NCI-H2029 treated with DMSO at 0.1 percent for 48 hours (cell line): ENCODE measurements around the gene HEATR5A.
"Not testable (repeated sequence)": the region's sequence is repeated elsewhere in the genome, so short reads cannot be mapped to it uniquely, and the experiment has no call there.

Source experiments
- DNase-seq: peaks from one replicate; lab custom pipeline; 2025; lab: John Stamatoyannopoulos, UW

Gene HEATR5A

GRCh38 chr14:31283578-31284252, 136.6 kb downstream of the HEATR5A start:
- DNase-seq = peak; percentile 93

DNA sequence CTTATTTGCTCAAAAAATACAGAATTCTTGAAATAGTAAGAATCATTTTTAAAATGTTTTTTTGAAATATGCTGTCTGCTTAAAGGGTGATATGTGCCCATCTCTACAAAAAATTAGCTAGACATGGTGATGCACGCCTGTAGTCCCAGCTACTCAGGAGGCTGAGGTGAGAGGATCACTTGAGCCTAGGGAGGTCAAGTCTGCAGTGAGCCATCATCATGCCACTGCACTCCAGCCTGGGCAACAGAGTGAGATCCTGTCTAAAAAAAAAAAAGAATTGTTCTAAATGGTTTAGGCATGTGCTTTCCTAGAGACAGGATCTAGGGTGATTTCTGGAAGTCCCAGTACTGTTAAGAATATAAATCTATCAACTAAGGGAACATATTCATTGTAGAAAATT, 137.2 kb downstream of the HEATR5A start:
- no peak for DNase-seq

GRCh38 chr14:31280871-31281220, 139.5 kb downstream of the HEATR5A start:
- no peak for DNase-seq

- DNase-seq = no peak
These were observed 140.0 kb downstream of the HEATR5A start for GRCh38 chr14:31280132-31280870.

DNA sequence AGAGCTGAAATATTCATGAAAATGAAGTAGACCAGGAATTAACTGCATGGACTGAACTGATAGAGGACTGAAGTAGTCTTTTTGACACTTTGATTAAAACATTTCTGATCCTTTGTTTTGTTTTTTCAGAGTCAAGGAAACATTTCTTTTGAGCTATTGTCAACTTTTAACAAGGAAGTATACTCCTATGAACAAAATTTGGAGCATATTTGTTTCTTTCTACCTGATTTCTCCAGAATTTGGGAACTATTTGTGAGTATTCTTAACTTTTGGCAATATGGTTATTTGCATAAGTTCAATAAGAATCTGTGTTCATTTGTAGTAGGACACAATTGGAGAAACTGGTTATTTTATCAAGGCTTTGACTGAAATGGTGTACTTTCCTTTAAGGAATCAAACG, 141.5 kb downstream of the HEATR5A start:
- DNase-seq = no peak

DNA sequence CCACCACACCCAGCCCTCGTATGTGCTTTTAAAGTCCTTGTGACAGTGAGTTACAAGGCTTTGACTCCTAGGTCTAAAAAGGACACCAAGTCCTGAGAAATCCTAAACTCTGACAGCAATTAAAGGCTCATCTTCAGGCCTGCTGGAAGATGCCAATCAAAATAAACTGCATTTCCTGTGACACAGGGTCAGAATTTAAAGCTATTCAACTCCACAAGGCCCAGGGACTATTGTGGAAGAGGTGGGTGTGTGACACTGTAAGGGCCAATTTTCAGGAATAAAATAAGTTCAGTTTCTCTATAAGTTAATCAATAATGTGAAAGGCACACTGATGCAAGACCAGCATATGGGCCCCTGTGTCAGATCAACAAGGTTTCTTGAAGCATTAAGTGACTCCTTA, 143.3 kb downstream of the HEATR5A start:
- no peak for DNase-seq

- DNase-seq = not testable (repeated sequence)
These were observed 143.9 kb downstream of the HEATR5A start for GRCh38 chr14:31276417-31276816.

DNA sequence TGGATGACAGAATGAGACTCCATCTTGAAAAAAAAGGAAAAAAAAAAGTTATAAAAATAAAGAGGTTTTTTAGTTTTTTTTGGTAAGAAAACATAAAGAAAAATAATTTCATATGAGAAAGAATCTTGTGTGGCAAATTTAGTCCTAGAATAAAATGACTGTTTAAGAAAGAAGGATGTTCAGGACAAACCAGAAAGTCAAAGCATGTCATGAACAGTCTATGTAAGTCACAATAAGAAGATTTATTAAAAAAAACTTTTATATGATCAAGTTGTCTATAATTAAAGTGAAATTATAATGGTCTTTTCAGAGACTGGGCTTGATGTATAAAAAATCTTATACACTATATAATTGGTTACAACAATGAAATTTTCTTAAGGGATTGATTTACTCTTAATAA, 144.6 kb downstream of the HEATR5A start:
- DNase-seq = no peak

- DNase-seq = no peak
These were observed 148.7 kb downstream of the HEATR5A start for GRCh38 chr14:31271648-31272047.

- DNase-seq = no peak
These were observed 150.1 kb downstream of the HEATR5A start for GRCh38 chr14:31270196-31270772.

GRCh38 chr14:31269634-31270195, 150.6 kb downstream of the HEATR5A start:
- DNase-seq = no peak

DNA sequence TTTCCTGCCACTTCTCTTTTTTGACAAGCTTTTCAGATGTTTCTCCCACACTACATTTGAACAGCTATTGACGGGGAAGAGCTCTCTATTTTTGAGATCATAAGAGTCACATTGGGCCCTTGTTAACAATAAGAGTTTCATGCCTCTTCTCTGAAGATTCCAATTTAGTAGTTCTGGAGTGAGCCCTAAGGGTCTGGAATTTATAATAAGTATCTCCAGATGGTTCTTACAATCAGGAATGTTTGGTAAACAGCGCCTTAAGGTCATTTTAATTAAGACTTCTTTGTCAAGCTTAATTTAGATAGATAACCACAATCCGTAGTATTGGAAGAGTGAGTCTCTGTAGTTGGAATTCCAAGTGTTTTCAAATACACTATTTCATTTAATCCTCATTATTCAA, 152.1 kb downstream of the HEATR5A start:
- DNase-seq = no peak

DNA sequence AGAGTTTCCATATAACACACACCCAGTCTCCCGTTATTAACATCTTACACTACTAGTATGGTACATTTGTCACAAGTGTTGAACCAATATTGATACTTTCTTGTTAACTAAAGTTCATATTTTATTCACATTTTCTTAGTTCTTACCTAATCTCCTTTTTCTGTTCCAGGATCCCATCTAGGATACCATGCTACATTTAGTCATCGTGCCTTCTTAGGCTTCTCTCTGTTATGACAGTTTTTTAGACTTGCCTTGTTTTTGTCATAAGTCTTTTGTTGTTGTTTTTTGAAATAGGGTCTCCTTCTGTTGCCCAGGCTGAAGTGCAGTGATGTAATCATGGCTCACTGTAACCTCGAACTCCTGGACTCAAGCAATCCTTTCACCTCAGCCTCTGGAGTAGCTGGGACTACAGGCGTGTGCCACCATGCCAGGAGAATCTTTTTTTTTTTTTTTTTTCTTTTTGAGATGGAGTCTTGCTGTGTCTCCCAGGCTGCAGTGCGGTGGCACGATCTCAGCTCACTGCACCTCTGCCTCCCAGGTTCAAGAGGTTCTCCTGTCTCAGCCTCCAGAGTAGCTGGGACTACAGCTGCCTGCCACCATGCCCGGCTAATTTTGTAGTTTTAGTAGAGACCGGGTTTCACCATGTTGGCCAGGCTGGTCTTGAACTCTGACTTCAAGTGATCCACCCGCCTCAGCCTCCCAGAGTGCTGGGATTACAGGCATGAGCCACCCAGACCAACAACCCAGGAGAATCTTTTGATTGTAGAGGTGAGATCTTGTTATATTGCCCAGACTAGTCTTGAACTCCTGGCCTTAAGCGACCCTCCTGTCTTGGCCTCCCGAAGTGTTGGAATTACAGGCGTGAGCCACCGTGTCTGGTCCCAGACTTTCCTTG, 153.7 kb downstream of the HEATR5A start:
- no peak for DNase-seq

GRCh38 chr14:31265701-31266398, 154.5 kb downstream of the HEATR5A start:
- DNase-seq = no peak

DNA sequence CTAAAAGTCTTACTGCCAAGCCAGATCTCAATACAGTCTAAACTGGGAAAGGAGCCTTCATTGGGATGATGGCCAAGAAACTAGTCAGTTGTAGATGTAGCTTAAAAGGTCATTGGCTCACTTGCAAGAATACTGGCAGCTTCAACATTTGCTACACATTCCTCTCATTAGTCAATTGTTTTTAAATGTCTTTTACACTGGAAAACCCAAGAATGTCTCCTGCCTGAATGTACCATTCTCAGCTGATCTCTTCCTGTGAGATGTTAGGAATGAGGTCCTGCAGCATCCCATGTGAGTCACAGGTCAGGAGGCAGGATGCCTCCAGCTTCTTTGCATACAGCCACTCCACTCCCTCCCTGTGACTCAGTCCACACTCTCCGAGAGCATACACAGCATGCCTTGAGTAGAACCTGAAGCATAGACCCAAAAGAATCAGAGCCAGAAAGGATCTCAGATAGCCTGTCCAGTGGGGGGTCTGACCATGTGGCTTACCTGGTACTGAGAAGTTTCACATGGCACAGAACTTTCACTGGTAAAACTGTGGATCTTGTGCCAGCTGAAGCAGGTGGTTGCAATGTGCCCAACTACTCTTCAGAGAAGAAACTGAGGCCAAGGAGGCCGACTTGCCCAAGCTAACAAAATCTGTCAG, 156.7 kb downstream of the HEATR5A start:
- DNase-seq = no peak

DNA sequence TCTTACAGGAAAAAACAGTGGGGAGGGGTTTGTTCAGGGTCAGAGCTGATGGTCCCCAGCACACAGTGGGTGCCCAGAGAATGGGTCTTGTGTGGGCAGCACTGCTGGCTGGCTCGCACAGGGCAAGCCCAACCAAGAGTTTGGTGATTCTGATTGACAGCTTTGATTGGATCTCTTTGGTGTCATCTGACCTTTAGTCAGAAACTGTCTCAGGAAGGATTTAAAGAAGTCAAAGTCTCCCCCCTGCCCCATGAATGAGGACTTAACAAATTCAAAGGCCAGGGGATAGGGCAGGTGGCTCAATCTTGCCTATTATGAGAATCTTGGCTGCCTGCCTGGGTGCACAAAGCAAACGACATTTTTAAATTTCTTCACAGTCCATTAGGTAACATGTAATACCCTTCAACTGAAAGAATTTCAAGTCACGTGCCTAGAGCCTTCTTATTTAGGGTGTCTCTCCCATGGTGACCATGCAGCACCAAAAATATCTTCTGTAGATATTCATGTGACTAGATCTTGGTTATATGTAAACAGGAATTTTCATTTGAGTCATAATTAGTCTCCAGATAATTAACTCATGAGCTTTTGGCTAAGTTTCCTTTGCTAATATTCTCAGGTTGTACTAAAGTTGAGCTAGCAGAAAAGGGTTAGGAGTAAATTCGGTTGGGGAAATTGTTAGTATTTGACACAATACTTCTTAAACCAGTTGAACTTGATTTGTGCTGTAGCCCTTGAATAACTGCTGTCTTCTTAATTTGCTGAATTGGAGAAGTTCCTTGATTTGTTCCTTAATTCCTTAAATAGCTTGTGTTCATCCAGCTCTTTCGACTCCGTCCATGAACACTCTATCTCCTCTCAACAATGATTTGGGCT, 158.3 kb downstream of the HEATR5A start:
- peak; percentile 96 for DNase-seq

DNA sequence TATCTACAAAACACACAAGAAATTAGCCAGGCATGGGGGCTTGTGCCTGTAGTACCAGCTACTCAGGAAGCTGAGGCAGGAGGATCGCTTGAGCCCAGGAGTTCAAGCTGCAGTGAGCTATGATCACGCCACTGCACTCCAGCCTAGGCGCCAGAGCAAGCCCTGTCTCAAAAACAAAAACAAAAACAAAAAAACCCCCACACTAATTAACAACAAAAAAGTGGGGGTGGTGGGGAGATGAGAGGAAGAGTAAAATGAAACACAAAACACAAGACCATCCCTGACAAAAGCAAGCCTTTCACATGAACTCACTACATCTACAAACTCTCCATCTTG, 158.9 kb downstream of the HEATR5A start:
- no peak for DNase-seq

DNA sequence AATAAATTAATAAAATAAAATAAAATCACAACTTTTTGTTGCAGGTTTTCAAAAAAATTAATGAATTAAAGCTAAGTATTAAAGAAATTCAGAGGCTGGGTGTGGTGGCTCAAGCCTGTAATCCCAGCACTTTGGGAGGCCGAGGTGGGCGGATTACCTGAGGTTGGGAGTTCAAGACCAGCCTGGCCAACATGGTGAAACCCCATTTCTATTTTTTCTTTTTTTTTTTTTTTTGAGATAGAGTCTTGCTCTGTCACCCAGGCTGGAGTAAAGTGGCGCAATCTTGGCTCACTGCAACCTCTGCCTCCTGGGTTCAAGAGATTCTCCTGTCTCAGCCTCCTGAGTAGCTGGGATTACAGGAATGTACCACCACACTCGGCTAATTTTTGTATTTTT, 161.3 kb downstream of the HEATR5A start:
- not testable (repeated sequence) for DNase-seq

DNA sequence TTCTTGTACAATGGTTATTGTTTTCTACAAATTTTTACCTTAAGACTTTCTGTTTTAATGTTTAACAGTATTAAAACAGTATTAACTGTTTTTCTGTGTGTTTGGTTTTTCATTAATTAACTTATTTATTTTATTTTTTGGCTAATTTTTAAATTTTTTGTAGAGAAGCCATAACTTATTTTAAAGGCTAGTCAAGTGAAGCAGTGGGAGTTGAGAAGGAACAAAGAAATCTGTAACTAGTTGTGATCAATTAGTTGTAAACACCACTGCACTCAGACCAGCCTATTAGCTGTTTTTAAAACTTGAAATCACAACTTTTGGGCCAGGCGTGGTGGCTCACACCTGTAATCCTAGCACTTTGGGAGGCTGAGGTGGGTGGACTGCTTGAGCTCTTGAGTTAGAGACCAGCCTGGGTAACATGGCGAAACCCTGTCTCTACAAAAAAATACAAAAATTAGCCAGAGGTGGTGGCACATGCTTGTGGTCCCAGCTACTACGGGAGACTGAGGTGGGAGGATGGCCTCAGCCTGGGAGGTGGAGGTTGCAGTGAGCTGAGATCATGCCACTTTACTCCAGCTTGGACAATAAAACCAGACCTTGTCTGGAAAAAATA, 161.8 kb downstream of the HEATR5A start:
- DNase-seq = no peak
